HCT116 (cell line): ENCODE data around the gene ZBTB34. TPM values are rescaled to one million over a fixed set of nuclear protein-coding genes. Genes with fewer than 3 reads are reported as not detected.

Source experiments
- ATAC-seq: fragments of 200-7000 bp; cut with Tn5 transposase; 2 replicates; pipeline ENCODE4 v1.9.1; 2020; ENCODE audit warnings: mild to moderate bottlenecking, moderate library complexity
- BruUV-seq: library from RNA; stranded (reverse); fragments of 400-500 nt; replicated peaks from 2 replicates; lab custom pipeline; 2021; lab: Mats Ljungman, UMichigan
- CTCF ChIA-PET: fragments of 300-600 bp; sonication (Branson Sonifier 250); formaldehyde crosslinking; loops from one replicate; lab custom pipeline; 2021; ENCODE audit warnings: antibody characterized with exemption; lab: Charles Lee
- POLR2A ChIA-PET: fragments of 300-600, 350-600 bp; sonication (Branson Sonifier 250); formaldehyde crosslinking; loops from one replicate; lab custom pipeline; 2021; ENCODE audit warnings: antibody characterized with exemption; lab: Charles Lee
- RAD21 ChIA-PET, 2 experiments: fragments of 300-600 bp; sonication (Branson Sonifier 250); formaldehyde crosslinking; loops; one replicate each; lab custom pipeline; 2023; ENCODE audit warnings: low total read pairs in 2 of 2; ENCODE audit not compliant: uncharacterized antibody in 2 of 2, unreplicated experiment in 2 of 2, low non-redundant PET in 1 of 2; lab: Charles Lee
- DNase-seq: peaks from one replicate; pipeline ENCODE4 v3.0.0-alpha.2; 2010; ENCODE audit warnings: low read depth, low spot score
- H2AFZ ChIP-seq: fragments of 200-600 bp; shearing (Covaris generic), sonication (generic); 2 replicates; pipeline ENCODE4 v1.6.1; 2017; ENCODE audit warnings: low read depth, mixed run types, mixed read lengths, antibody characterized with exemption, low read length; ENCODE audit not compliant: poor library complexity, severe bottlenecking
- H3K27ac ChIP-seq: 2 replicates; pipeline ENCODE4 v1.5.1; 2012; ENCODE audit warnings: low read depth, low read length
- H3K27me3 ChIP-seq: fragments of 200-600 bp; sonication (generic); 2 replicates; pipeline ENCODE4 v1.6.1; 2016; ENCODE audit warnings: mixed run types, low read length, mixed read lengths; ENCODE audit not compliant: insufficient read depth
- H3K36me3 ChIP-seq, 2 experiments: fragments of 200-500 bp in 1 of 2; fragments of 200-600 bp in 1 of 2; sonication (Bioruptor generic) in 1 of 2; sonication (generic) in 1 of 2; 2 replicates each; pipeline versions ENCODE4 v1.5.1 to v1.6.1; 2014 to 2016; ENCODE audit warnings: low read length in 2 of 2, inconsistent platforms in 1 of 2, mixed read lengths in 1 of 2, mixed run types in 1 of 2; ENCODE audit not compliant: insufficient read depth in 2 of 2, control insufficient read depth in 1 of 2
- H3K4me1 ChIP-seq, 2 experiments: fragments of 200-600 bp in 1 of 2; sonication (generic) in 1 of 2; 2 replicates each; pipeline versions ENCODE4 v1.5.1 to v1.6.1; 2012 to 2017; ENCODE audit warnings: low read length in 2 of 2, inconsistent platforms in 1 of 2, mild to moderate bottlenecking in 1 of 2, mixed read lengths in 1 of 2, mixed run types in 1 of 2, moderate library complexity in 1 of 2; ENCODE audit not compliant: insufficient read depth in 2 of 2, control insufficient read depth in 1 of 2
- H3K4me2 ChIP-seq: fragments of 200-600 bp; sonication (generic); 2 replicates; pipeline ENCODE4 v1.6.1; 2017; ENCODE audit warnings: mixed run types, low read length, mixed read lengths
- H3K4me3 ChIP-seq, 2 experiments: fragments of 200-600 bp in 1 of 2; sonication (generic) in 1 of 2; replicated peaks in 1 of 2; 2 replicates each; pipeline ENCODE4 v1.5.1; 2011 to 2016; ENCODE audit warnings: low read length in 2 of 2, control low read depth in 1 of 2, low read depth in 1 of 2, mild to moderate bottlenecking in 1 of 2, mixed read lengths in 1 of 2, mixed run types in 1 of 2
- H3K79me2 ChIP-seq: fragments of 200-600 bp; sonication (generic); 2 replicates; pipeline ENCODE4 v1.6.1; 2017; ENCODE audit warnings: mild to moderate bottlenecking, mixed run types, low read length, moderate library complexity, mixed read lengths; ENCODE audit not compliant: insufficient read depth
- H3K9ac ChIP-seq: fragments of 200-600 bp; sonication (generic); 2 replicates; pipeline ENCODE4 v1.6.1; 2016; ENCODE audit warnings: low read length, mixed read lengths
- H3K9me2 ChIP-seq: fragments of 200-600 bp; sonication (generic), shearing (Covaris generic); 2 replicates; pipeline ENCODE4 v1.6.1; 2017; ENCODE audit warnings: mixed run types, mild to moderate bottlenecking, moderate library complexity; ENCODE audit not compliant: insufficient read depth
- H3K9me3 ChIP-seq, 2 experiments: fragments of 200-500 bp in 1 of 2; fragments of 200-600 bp in 1 of 2; sonication (Bioruptor generic) in 1 of 2; sonication (generic) in 1 of 2; 2 replicates each; pipeline ENCODE4 v1.6.1; 2014 to 2017; ENCODE audit warnings: low read length in 2 of 2, mixed read lengths in 2 of 2, inconsistent platforms in 1 of 2, low read depth in 1 of 2, mild to moderate bottlenecking in 1 of 2, mixed run types in 1 of 2, moderate library complexity in 1 of 2; ENCODE audit not compliant: control insufficient read depth in 1 of 2, insufficient read depth in 1 of 2
- H4K20me1 ChIP-seq: fragments of 200-600 bp; sonication (generic), shearing (Covaris generic); 2 replicates; pipeline ENCODE4 v1.6.1; 2017; ENCODE audit warnings: mixed run types, mild to moderate bottlenecking, moderate library complexity; ENCODE audit not compliant: insufficient read depth
- CBX3 ChIP-seq: IDR thresholded peaks from 2 replicates; pipeline ENCODE4 v1.6.1; 2012; ENCODE audit warnings: low read depth
- CEBPB ChIP-seq: IDR thresholded peaks from 2 replicates; pipeline ENCODE4 v1.6.1; 2012; ENCODE audit warnings: low read depth
- EGR1 ChIP-seq: IDR thresholded peaks from 2 replicates; pipeline ENCODE4 v1.6.1; 2012; ENCODE audit warnings: low read depth
- EZH2 ChIP-seq: fragments of 200-600 bp; sonication (generic); IDR thresholded peaks from 2 replicates; pipeline ENCODE4 v1.6.1; 2017; ENCODE audit warnings: antibody characterized with exemption, mixed run types
- JUND ChIP-seq: IDR thresholded peaks from 2 replicates; pipeline ENCODE4 v1.6.1; 2012
- MAX ChIP-seq: IDR thresholded peaks from 2 replicates; pipeline ENCODE4 v1.6.1; 2012
- POLR2A ChIP-seq: IDR thresholded peaks from 2 replicates; pipeline ENCODE4 v1.7.0; 2011; ENCODE audit warnings: borderline replicate concordance; ENCODE audit not compliant: insufficient read depth, insufficient read length; ENCODE audit errors: extremely low read depth
- POLR2AphosphoS5 ChIP-seq: IDR thresholded peaks from 2 replicates; pipeline ENCODE4 v1.6.1; 2011; ENCODE audit warnings: mild to moderate bottlenecking, low read depth, low read length, moderate library complexity
- REST ChIP-seq: IDR thresholded peaks from 2 replicates; pipeline ENCODE4 v1.6.1; 2012; ENCODE audit warnings: low read depth
- TCF7L2 ChIP-seq: IDR thresholded peaks from 2 replicates; pipeline ENCODE4 v1.7.0; 2011; ENCODE audit warnings: borderline replicate concordance, inconsistent platforms; ENCODE audit not compliant: insufficient read depth, insufficient read length; ENCODE audit errors: extremely low read depth
- ZBTB33 ChIP-seq: IDR thresholded peaks from 2 replicates; pipeline ENCODE4 v1.6.1; 2011; ENCODE audit warnings: mild to moderate bottlenecking, low read length, moderate library complexity; ENCODE audit not compliant: insufficient replicate concordance; ENCODE audit errors: extremely low read depth
- ZFX ChIP-seq: fragments of 450-650 bp; IDR thresholded peaks from 2 replicates; pipeline ENCODE4 v1.6.1; 2017
- ZNF274 ChIP-seq: fragments of 200-500 bp; sonication (Bioruptor generic); IDR thresholded peaks from 2 replicates; pipeline ENCODE4 v1.6.1; 2014; ENCODE audit warnings: mild to moderate bottlenecking, low read depth, low read length, inconsistent platforms
- intact Hi-C: fragments of 100-400 bp; cut with micrococcal nuclease; formaldehyde crosslinking; loops from 2 replicates; pipeline ENCODE4 v1.10.0; 2022
- total RNA-seq: library from RNA; stranded (reverse); gene quantifications from one replicate; pipeline ENCODE4 v1.2.1, GENCODE V29; 2021; ENCODE audit not compliant: unreplicated experiment

ZBTB34 gene
- total RNA-seq, 1 experiment from 2014 or later, result 5.6 TPM

GRCh38 chr9:126879288-126879687 is 18.8 kb downstream of the ZBTB34 start:
- no peak for TF ChIP-seq ZFX
- no peak for TF ChIP-seq CEBPB
- H3K79me2 ChIP-seq, result peaks cover 25% of the 10 kb centered on the region
- no peaks in the 10 kb centered on the region for H3K9me2 ChIP-seq
- no peaks in the 10 kb centered on the region for H3K27me3 ChIP-seq
- H3K4me3 ChIP-seq, result no peak overlapping the region
- H4K20me1 ChIP-seq, result no peaks in the 10 kb centered on the region
- intact Hi-C loops, result no loop called here
- CTCF ChIA-PET, result no interaction called here
- H3K9me3 ChIP-seq, result no peaks in the 10 kb centered on the region
- POLR2A ChIA-PET, result no interaction called here
- H3K36me3 ChIP-seq, result peaks cover 3 to 8% of the 10 kb centered on the region in 2 experiments; a peak in 2 of 4 replicates
- no TSS peak for BruUV-seq
- no peak overlapping the region for H2AFZ ChIP-seq
- H3K4me1 ChIP-seq, result no peaks in the 10 kb centered on the region
- no peak overlapping the region for H3K27ac ChIP-seq
- DNase-seq (no peak), ATAC-seq (no peak)
- no peak overlapping the region for H3K4me2 ChIP-seq
- no peak overlapping the region for H3K9ac ChIP-seq
- RAD21 ChIA-PET, result no interaction called here

GRCh38 chr9:126880226-126880946 is 19.9 kb downstream of the ZBTB34 start:
- ATAC-seq, result no peak
- ChIA-PET RAD21 (no interaction called here), POLR2A (no interaction called here), CTCF (no interaction called here)
- Histone ChIP-seq H4K20me1 (no peaks in the 10 kb centered on the region), H3K9me3 (no peaks in the 10 kb centered on the region), H2AFZ (no peak overlapping the region), H3K27me3 (no peaks in the 10 kb centered on the region), H3K4me2 (no peak overlapping the region), H3K9ac (no peak overlapping the region), H3K36me3 (peaks cover 3 to 8% of the 10 kb centered on the region in 2 experiments; a peak in 2 of 4 replicates), H3K9me2 (no peaks in the 10 kb centered on the region), H3K79me2 (peaks cover 19% of the 10 kb centered on the region), H3K4me1 (no peaks in the 10 kb centered on the region), H3K27ac (no peak overlapping the region), H3K4me3 (no peak overlapping the region)
- intact Hi-C loops, result no loop called here
- TF ChIP-seq POLR2A, result no peak
- TF ChIP-seq ZBTB33, result no peak
- no peak for TF ChIP-seq EZH2
- TF ChIP-seq TCF7L2, result no peak
- no peak for TF ChIP-seq POLR2AphosphoS5
- no peak for TF ChIP-seq JUND
- no peak for TF ChIP-seq CBX3
- TF ChIP-seq REST, result no peak
- TF ChIP-seq ZNF274, result no peak
- TF ChIP-seq CEBPB, result no peak
- no peak for TF ChIP-seq MAX
- TF ChIP-seq EGR1, result no peak
- no peak for TF ChIP-seq ZFX
- BruUV-seq, result no TSS peak
- no peak for DNase-seq
